Measurements from ENCODE around the gene SLC26A3. TPM values are rescaled to one million over a fixed set of nuclear protein-coding genes. Genes with fewer than 3 reads are reported as not detected.

Gene SLC26A3
- total RNA-seq, 1 experiment from 2014 or later: not detected

DNA sequence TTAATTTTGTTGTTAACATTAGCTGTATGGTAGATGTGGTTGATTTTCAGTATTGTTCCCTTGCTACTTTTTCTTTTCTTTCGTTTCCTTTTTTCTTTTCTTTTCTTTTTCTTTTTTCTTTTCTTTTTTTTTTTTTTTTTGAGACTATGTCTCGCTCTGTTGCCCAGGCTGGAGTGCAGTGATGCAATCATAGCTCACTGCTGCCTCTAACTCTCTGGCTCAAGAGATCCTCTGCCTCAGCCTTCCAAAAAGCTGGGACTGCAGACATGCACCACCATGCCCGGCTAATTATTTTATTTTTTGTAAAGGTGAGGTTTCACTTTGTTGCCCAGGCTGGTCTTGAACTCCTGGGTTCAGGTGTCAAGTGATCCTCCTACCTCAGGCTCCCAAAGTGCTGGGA is 14.4 kb downstream of the SLC26A3 start:
- no peak for DNase-seq
- Histone ChIP-seq H3K4me3 (no peak overlapping the region), H3K4me1 (no peaks in the 10 kb centered on the region), H3K27ac (no peak overlapping the region), H3K36me3 (no peaks in the 10 kb centered on the region), H3K27me3 (no peaks in the 10 kb centered on the region), H3K9me3 (replicated peaks) (no peaks in the 10 kb centered on the region)

DNA sequence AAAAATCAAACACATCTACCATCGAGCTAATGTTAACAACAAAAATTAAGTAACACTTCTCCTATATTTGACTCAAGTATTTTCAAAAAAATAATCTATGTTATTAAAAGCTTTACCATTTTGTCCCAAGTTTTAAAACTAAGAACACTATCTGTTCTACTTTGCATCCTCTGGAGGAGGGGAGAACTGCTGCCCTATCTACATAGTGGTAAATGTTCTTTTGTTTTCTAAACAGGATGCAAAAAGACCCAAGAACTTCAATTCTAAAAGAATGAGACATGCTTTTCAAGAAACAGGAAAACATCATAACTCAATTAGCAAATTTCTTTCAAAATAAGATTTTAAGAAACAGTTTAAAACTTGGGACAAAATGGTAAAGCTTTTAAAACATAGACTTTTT is 14.8 kb downstream of the SLC26A3 start:
- H3K27me3 ChIP-seq: no peaks in the 10 kb centered on the region
- H3K4me1 ChIP-seq: no peaks in the 10 kb centered on the region
- no peak overlapping the region for H3K27ac ChIP-seq
- no peak for DNase-seq
- H3K9me3 ChIP-seq (replicated peaks): no peaks in the 10 kb centered on the region
- no peak overlapping the region for H3K4me3 ChIP-seq
- H3K36me3 ChIP-seq: no peaks in the 10 kb centered on the region

DNA sequence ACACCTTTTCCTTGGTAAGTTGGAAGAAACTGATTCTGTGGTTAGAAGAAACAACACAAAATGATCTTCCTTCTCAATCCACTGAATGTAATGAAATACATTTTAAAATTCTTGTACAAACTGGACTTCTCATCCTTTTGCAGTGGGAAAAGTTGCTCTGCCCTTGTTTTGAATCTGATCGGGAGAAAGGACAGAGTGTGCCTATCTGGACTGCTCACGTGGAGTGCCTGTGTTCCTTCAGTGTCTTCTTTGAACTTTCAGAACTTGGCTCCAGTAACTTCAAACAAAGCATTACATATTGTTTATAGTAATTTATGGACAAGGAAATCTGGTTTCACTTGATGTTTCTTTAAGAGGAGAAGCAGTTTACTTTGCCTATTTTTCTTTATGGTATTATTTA is 17.1 kb downstream of the SLC26A3 start:
- no peaks in the 10 kb centered on the region for H3K27me3 ChIP-seq
- no peaks in the 10 kb centered on the region for H3K9me3 ChIP-seq (replicated peaks)
- H3K4me3 ChIP-seq: no peak overlapping the region
- no peak overlapping the region for H3K27ac ChIP-seq
- no peak for DNase-seq
- H3K36me3 ChIP-seq: no peaks in the 10 kb centered on the region
- H3K4me1 ChIP-seq: no peaks in the 10 kb centered on the region

DNA sequence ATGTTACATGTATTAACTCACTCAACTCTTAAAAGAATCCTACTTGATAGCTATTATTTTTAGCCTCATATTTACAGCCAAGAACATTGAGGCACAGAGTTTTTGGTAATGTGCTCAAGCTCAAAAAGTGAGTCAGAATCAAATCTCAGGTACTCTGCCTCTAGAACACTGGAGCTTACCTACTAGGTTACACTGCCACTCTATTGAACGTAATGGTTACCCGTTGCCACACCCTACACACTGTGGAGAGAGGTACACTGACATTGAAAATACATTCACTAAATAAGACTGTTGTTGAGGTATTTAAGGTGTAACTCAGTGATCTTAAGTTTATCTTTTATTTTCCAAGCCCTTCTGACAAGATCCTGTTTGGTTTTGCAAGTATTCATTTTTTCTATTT is 17.9 kb downstream of the SLC26A3 start:
- Histone ChIP-seq H3K4me3 (no peak overlapping the region), H3K9me3 (replicated peaks) (no peaks in the 10 kb centered on the region), H3K4me1 (no peaks in the 10 kb centered on the region), H3K27me3 (no peaks in the 10 kb centered on the region), H3K27ac (no peak overlapping the region), H3K36me3 (no peaks in the 10 kb centered on the region)
- no peak for DNase-seq

DNA sequence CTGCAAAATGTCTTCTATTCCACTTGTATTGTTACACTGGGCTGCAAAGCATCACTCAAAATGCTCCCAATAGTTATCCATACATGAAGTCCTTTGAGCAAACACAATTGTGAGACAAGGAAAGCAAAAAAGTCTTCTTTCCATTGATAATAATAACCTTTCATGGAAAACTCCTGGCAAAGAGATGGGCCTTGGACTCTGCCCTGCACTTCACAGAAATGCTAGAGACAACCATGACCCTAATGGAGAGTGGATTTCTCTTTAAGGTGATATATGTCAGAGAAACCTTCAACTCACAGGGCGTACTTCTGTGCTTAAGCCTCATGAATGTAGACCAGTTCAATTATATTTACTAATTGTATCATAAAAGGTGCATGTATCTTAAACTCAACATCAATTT is 19.4 kb downstream of the SLC26A3 start:
- no peaks in the 10 kb centered on the region for H3K27me3 ChIP-seq
- H3K4me3 ChIP-seq: no peak overlapping the region
- DNase-seq: no peak
- H3K36me3 ChIP-seq: no peaks in the 10 kb centered on the region
- H3K4me1 ChIP-seq: no peaks in the 10 kb centered on the region
- H3K9me3 ChIP-seq (replicated peaks): no peaks in the 10 kb centered on the region
- H3K27ac ChIP-seq: no peak overlapping the region

DNA sequence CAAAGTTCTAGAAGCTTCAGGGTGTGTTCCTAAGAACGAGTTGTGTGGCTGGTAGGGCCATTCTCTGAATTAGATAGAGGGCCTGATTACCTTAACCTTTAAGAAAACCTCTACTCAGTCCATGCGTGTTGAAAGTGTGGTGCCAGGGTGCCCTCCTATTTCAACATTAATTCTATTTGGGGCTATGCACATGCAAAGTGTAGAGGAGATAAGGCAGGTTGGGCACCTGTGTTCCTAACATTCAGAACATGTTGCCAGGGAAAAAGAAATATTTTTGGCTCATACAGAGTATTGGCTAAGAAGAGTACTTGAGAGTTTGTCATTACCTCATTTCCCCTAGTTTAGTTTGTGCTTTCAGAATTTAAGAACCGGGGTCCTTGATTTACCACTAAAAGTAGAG is 20.6 kb downstream of the SLC26A3 start:
- Histone ChIP-seq H3K27ac (no peak overlapping the region), H3K9me3 (replicated peaks) (no peaks in the 10 kb centered on the region)

DNA sequence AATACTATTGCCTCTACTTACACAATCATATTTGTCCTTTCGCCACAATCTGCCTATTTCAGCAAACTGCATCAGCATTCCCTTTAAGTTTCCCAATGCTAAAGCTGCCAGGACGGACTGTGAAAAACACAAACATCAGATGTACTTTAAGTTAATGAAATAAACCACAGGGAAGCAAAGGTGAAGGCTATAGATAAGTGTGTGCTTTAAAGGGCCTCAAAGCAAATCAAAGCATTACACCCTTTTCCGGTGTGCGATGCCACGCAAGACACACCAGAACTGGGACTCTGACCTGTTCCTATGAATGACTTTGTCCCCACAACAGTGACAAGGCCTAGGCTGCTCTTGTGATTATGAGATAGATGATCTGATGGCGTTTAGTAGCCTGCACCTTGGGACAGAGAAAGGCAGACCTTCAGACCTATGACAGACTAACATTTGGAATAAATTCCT is 23.4 kb downstream of the SLC26A3 start:
- no peaks in the 10 kb centered on the region for H3K4me1 ChIP-seq
- no peaks in the 10 kb centered on the region for H3K27me3 ChIP-seq
- H3K9me3 ChIP-seq (replicated peaks): no peaks in the 10 kb centered on the region
- no peak overlapping the region for H3K4me3 ChIP-seq
- no peak overlapping the region for H3K27ac ChIP-seq
- H3K36me3 ChIP-seq: no peaks in the 10 kb centered on the region
- DNase-seq: no peak

More for the DNA sequence above, 20.6 kb downstream of the SLC26A3 start:
- H3K4me1 ChIP-seq: no peaks in the 10 kb centered on the region
- DNase-seq: no peak
- no peaks in the 10 kb centered on the region for H3K27me3 ChIP-seq
- no peak overlapping the region for H3K4me3 ChIP-seq
- no peaks in the 10 kb centered on the region for H3K36me3 ChIP-seq

DNA sequence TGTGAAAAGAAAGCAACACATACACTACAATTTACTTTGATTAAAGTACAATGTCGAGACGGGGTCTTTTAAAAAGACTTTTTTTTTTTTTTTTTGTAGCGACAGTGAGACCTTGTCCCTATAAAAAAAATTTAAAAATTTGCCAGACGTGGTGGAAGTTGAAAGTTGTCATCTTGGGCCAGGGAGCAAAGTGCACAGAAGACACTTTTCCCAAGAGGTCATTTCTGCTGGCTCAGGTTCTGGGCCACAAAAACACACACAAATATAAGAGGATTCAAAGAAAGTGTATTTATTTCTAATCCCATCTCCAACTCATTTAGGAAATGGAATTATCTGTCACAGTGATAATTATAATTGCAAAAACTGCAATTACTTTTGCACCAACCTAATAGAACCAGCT is 24.7 kb downstream of the SLC26A3 start:
- no peaks in the 10 kb centered on the region for H3K4me1 ChIP-seq
- H3K27me3 ChIP-seq: no peaks in the 10 kb centered on the region
- no peaks in the 10 kb centered on the region for H3K9me3 ChIP-seq (replicated peaks)
- DNase-seq: no peak
- H3K4me3 ChIP-seq: no peak overlapping the region
- H3K27ac ChIP-seq: no peak overlapping the region
- no peaks in the 10 kb centered on the region for H3K36me3 ChIP-seq

DNA sequence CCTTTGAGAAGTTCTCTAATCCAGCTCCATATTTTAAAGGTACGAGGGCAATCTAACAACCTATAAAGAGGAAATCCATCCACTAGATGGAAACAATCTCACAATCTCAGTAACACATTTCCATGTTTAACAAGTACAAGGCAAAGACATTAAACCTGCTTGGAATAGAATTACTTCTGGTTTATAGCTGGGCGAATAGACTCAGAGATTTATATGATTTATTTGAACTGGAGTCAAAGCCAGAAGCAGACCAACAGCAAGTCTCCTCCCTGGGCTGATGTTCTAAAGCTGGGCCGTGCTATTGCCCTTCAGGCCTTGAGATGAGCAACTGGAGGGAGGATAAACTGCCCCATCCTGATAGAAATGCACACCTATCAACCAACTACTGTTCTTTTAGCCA is 25.3 kb downstream of the SLC26A3 start:
- H3K27ac ChIP-seq: no peak overlapping the region

DNA sequence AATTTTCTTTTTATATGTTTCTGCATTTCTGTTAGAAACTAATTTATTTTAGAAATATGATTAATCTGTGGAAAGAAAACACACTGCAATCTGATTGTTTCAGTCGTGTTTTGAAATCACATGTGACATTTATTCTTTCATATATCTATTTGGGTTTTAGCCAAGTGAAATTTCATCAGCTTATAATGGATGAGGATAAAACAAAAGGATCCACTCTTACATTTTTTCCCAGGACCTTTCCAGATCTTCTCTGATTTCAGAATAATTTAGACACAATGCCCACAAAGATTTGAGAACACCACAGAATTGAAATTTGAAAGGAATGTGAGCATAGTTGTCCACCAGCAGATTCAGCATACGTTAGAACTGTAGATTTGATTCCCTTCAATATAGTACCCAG is 30.0 kb downstream of the SLC26A3 start:
- no peak overlapping the region for H3K27ac ChIP-seq
- H3K36me3 ChIP-seq: no peaks in the 10 kb centered on the region
- H3K9me3 ChIP-seq (replicated peaks): no peaks in the 10 kb centered on the region
- H3K4me1 ChIP-seq: no peaks in the 10 kb centered on the region
- no peak overlapping the region for H3K4me3 ChIP-seq
- no peak for DNase-seq
- no peaks in the 10 kb centered on the region for H3K27me3 ChIP-seq

More for the DNA sequence above, 25.3 kb downstream of the SLC26A3 start:
- H3K4me1 ChIP-seq: no peaks in the 10 kb centered on the region
- H3K9me3 ChIP-seq (replicated peaks): no peaks in the 10 kb centered on the region
- H3K27me3 ChIP-seq: no peaks in the 10 kb centered on the region
- no peaks in the 10 kb centered on the region for H3K36me3 ChIP-seq
- H3K4me3 ChIP-seq: no peak overlapping the region
- no peak for DNase-seq

DNA sequence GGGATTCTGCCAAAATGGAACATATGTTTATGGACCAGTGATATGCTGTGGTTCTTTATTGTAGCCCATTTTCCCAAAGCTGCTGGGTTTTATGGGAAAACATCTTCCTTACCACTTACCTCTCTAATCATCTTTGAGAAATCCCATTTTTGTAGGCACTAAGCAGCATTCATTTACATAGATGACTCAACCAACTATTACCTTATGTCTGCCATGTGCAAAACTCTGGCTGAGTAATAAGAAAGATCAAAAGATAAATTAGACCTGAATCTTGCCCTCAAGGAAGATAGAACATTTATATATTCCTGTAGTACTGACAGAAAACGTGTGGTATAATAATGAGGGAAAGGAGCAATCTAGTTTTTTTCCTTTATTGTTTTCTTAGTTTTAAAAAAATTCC is 34.8 kb downstream of the SLC26A3 start:
- Histone ChIP-seq H3K27me3 (no peaks in the 10 kb centered on the region), H3K4me1 (no peaks in the 10 kb centered on the region), H3K36me3 (no peaks in the 10 kb centered on the region), H3K27ac (no peak overlapping the region), H3K4me3 (no peak overlapping the region), H3K9me3 (replicated peaks) (no peaks in the 10 kb centered on the region)
- no peak for DNase-seq

DNA sequence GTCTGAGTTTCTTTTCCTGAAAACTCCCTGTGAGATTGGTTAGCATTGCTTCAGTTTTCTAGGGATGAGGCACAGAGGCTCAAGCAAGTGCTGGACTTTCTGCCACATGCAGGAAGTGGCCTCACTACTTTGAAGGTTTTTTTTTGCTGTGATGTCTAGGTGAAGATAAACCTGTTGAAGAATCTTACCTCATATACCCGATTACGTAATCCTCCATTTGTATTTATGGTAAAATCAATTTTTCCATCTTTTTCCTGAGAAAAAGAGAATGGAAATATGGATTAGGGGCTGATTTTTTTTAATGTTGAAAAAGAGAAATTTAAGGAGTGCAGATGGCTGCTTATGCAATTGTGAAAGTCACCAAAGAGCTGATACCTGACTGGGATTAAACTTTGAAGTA is 35.6 kb downstream of the SLC26A3 start:
- Histone ChIP-seq H3K4me3 (no peak overlapping the region), H3K9me3 (replicated peaks) (no peaks in the 10 kb centered on the region), H3K27me3 (no peaks in the 10 kb centered on the region), H3K36me3 (no peaks in the 10 kb centered on the region), H3K27ac (no peak overlapping the region), H3K4me1 (no peaks in the 10 kb centered on the region)
- no peak for DNase-seq

DNA sequence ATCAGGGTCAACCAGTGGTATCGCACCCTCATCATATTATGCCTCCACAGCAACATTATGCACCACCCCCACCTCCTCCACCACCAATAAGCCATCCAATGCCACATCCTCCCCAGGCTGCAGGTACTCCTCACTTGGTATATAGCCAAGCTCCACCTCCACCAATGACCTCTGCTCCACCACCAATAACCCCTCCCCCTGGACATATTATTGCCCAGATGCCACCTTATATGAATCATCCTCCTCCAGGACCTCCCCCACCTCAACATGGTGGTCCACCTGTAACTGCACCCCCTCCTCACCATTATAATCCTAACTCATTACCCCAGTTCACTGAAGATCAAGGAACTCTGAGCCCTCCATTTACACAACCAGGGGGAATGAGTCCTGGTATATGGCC is 44.4 kb downstream of the SLC26A3 start:
- peaks cover 62% of the 10 kb centered on the region for H3K36me3 ChIP-seq
- H3K27me3 ChIP-seq: no peaks in the 10 kb centered on the region
- H3K4me3 ChIP-seq: no peak overlapping the region
- DNase-seq: no peak
- H3K27ac ChIP-seq: no peak overlapping the region
- H3K9me3 ChIP-seq (replicated peaks): no peaks in the 10 kb centered on the region
- H3K4me1 ChIP-seq: no peaks in the 10 kb centered on the region

DNA sequence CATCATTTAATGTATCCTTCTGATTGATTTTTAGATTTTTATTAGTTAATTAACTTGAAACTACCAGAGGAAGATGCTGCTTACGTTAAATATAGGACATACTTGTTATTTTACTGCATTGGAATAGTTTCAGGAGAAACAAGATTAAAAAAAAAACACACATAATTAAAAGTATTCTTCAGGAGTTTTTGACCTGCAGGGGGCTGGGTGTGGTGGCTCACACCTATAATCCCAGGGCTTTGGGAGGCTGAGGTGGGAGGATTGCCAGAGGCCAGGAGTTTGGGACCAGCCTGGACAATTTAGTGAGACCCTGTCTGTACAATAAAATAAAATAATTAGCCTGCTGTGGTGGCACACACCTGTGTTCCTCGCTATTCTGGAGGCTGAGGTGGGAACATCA is 48.4 kb downstream of the SLC26A3 start:
- Histone ChIP-seq H3K4me1 (no peaks in the 10 kb centered on the region), H3K27me3 (no peaks in the 10 kb centered on the region), H3K27ac (no peak overlapping the region), H3K9me3 (replicated peaks) (no peaks in the 10 kb centered on the region), H3K4me3 (no peak overlapping the region), H3K36me3 (peaks cover 81% of the 10 kb centered on the region)
- no peak for DNase-seq

DNA sequence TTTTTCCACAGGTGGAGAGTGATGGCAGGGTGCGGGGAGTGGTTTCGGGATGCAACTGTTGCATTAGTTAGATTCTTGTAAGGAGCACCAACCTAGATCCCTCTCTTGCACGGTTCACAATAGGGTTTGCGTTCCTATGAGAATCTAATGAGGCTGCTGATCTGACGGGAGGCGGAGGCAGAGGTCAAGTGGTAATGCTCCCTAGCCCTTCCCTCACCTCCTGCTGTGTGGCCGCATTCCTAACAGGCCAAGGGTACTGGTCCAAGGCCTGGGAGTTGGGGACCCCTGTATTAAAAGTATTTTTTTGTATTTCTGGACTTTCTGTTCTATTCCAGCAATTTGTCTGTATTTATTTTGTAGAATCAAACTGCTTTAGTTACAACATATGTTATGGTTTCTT is 51.9 kb downstream of the SLC26A3 start:
- H3K27ac ChIP-seq: no peak overlapping the region
- no peak for DNase-seq

DNA sequence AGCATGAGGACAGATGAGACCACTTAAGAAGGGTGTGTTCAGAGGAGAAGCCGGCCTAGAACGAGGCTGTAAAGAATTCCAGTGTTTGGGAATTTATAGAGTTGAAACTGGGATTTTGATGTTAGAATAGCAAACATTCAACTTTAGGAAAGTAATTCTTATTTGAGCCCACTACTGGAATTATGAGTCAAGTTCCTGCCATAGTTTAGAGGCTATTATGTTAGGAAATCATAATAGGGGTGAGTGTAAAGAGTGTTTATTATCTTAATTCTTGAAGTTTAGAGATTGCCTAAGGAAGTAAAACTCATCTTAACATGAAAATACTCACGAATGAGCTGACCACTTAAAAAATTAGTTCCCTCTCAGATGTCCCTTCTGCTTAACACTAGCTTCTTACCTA is 57.0 kb downstream of the SLC26A3 start:
- H3K9me3 ChIP-seq (replicated peaks): no peaks in the 10 kb centered on the region
- H3K27ac ChIP-seq: no peak overlapping the region
- peaks cover 28% of the 10 kb centered on the region for H3K36me3 ChIP-seq
- H3K4me1 ChIP-seq: peaks cover 6% of the 10 kb centered on the region; the same call in 1 of the 2 replicates
- no peak for DNase-seq
- H3K4me3 ChIP-seq: no peak overlapping the region
- no peaks in the 10 kb centered on the region for H3K27me3 ChIP-seq

More for the DNA sequence above, 51.9 kb downstream of the SLC26A3 start:
- H3K27me3 ChIP-seq: no peaks in the 10 kb centered on the region
- H3K4me1 ChIP-seq: no peaks in the 10 kb centered on the region
- no peaks in the 10 kb centered on the region for H3K9me3 ChIP-seq (replicated peaks)
- H3K36me3 ChIP-seq: peaks cover 69% of the 10 kb centered on the region
- no peak overlapping the region for H3K4me3 ChIP-seq

Measured in SJCRH30 (cell line).